OCI-LY1 (cell line): ENCODE measurements around the gene LSAMP.

ENCODE experiments used
- H2AFZ ChIP-seq: fragments of 200-600 bp; sonication (generic), shearing (Covaris generic); 2 replicates; pipeline ENCODE4 v1.6.0; 2014; ENCODE audit warnings: antibody characterized with exemption, mild to moderate bottlenecking, low read length
- H3F3A ChIP-seq: fragments of 200-600 bp; sonication (generic), shearing (Covaris generic); 2 replicates; pipeline ENCODE4 v1.6.0; 2014; ENCODE audit warnings: mild to moderate bottlenecking, antibody characterized with exemption, low read length, moderate library complexity; ENCODE audit not compliant: insufficient read depth
- H3K27ac ChIP-seq: fragments of 200-600 bp; sonication (generic); 2 replicates; pipeline ENCODE4 v1.5.1; 2014; ENCODE audit warnings: low read length, mixed run types, mild to moderate bottlenecking, low read depth; ENCODE audit not compliant: poor library complexity, severe bottlenecking
- H3K27me3 ChIP-seq: fragments of 200-600 bp; sonication (generic); 2 replicates; pipeline ENCODE4 v1.6.0; 2014; ENCODE audit warnings: antibody characterized with exemption, mild to moderate bottlenecking, low read length, moderate library complexity; ENCODE audit not compliant: insufficient read depth
- H3K36me3 ChIP-seq: fragments of 200-600 bp; sonication (generic); 2 replicates; pipeline ENCODE4 v1.6.1; 2014; ENCODE audit warnings: mild to moderate bottlenecking, antibody characterized with exemption, low read length, moderate library complexity, mixed read lengths; ENCODE audit not compliant: insufficient read depth
- H3K4me1 ChIP-seq: fragments of 200-600 bp; sonication (generic); 2 replicates; pipeline ENCODE4 v1.5.1; 2014; ENCODE audit warnings: mild to moderate bottlenecking, low read length, moderate library complexity; ENCODE audit not compliant: insufficient read depth, severe bottlenecking
- H3K4me2 ChIP-seq: fragments of 200-600 bp; sonication (generic), shearing (Covaris generic); 2 replicates; pipeline ENCODE4 v1.6.1; 2014; ENCODE audit warnings: low read length
- H3K4me3 ChIP-seq: fragments of 200-600 bp; sonication (generic); 2 replicates; pipeline ENCODE4 v1.5.1; 2014; ENCODE audit warnings: low read length, low read depth, mild to moderate bottlenecking, mixed read lengths; ENCODE audit not compliant: poor library complexity, severe bottlenecking
- H3K79me2 ChIP-seq: fragments of 200-600 bp; shearing (Covaris generic); 2 replicates; pipeline ENCODE4 v1.6.1; 2016; ENCODE audit warnings: mixed run types, low read length, mixed read lengths; ENCODE audit not compliant: insufficient read depth
- H3K9ac ChIP-seq: fragments of 200-600 bp; sonication (generic), shearing (Covaris generic); 2 replicates; pipeline ENCODE4 v1.6.1; 2014; ENCODE audit warnings: mild to moderate bottlenecking, low read length, mixed read lengths
- H3K9me2 ChIP-seq: fragments of 200-600 bp; sonication (generic), shearing (Covaris generic); 2 replicates; pipeline ENCODE4 v1.6.1; 2014; ENCODE audit warnings: low read depth, mild to moderate bottlenecking, low read length, mixed read lengths
- H3K9me3 ChIP-seq: fragments of 200-600 bp; shearing (Covaris generic); 2 replicates; pipeline ENCODE4 v1.6.1; 2014; ENCODE audit warnings: low read length, mixed read lengths
- H4K20me1 ChIP-seq: fragments of 200-600 bp; sonication (generic), shearing (Covaris generic); 2 replicates; pipeline ENCODE4 v1.6.0; 2016; ENCODE audit warnings: mild to moderate bottlenecking, low read length; ENCODE audit not compliant: insufficient read depth
- EZH2 ChIP-seq: fragments of 200-600 bp; sonication (generic), shearing (Covaris generic); IDR thresholded peaks from 2 replicates; pipeline ENCODE4 v1.8.0; 2017; ENCODE audit warnings: borderline replicate concordance, mixed run types, mild to moderate bottlenecking, antibody characterized with exemption, low read length, moderate library complexity, mixed read lengths
- TF ChIP-seq, protein P1 (sequence below): fragments of 200-600 bp; sonication (generic), shearing (Covaris generic); IDR thresholded peaks from 2 replicates; pipeline ENCODE4 v1.5.1; 2017; ENCODE audit warnings: mild to moderate bottlenecking, antibody characterized with exemption, low read length, moderate library complexity, mixed read lengths

LSAMP gene

DNA sequence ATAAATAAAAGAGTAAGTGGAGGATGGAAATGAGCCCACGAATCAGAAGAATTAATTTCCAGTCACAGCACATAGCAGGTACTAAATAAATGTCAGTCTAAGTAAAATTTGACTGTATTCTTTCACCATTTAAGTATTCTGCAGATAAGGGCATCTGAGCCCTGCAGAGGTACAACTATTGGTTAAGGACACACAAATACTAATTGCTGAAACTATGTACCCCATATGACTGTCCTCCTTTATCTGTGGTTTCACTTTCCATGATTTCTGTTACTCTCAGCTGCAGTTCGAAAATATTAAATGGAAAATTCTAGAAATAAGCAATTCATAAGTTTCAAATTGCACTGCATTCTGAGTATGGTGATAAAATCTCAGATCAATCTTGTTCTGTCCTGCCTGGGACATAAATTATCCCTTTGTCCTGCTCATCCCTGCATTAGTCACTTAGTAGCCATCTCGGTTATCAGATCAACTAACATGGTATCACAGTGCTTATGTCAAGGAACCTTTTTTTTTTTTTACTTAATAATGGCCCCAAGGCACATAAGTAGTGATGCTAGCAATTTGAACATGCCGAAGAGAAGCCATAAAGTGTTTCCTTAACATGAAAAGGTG lies 95.1 kb downstream of the LSAMP start:
- no peak overlapping the region for H3K4me2 ChIP-seq
- no peak overlapping the region for H3K27ac ChIP-seq
- H3K4me1 ChIP-seq = no peaks in the 10 kb centered on the region
- no peaks in the 10 kb centered on the region; the same call in 1 of the 2 replicates for H4K20me1 ChIP-seq
- no peaks in the 10 kb centered on the region for H3K27me3 ChIP-seq
- H3K79me2 ChIP-seq = no peaks in the 10 kb centered on the region
- H3K9me3 ChIP-seq = no peaks in the 10 kb centered on the region
- no peaks in the 10 kb centered on the region for H3K36me3 ChIP-seq
- TF ChIP-seq, protein P1, sequence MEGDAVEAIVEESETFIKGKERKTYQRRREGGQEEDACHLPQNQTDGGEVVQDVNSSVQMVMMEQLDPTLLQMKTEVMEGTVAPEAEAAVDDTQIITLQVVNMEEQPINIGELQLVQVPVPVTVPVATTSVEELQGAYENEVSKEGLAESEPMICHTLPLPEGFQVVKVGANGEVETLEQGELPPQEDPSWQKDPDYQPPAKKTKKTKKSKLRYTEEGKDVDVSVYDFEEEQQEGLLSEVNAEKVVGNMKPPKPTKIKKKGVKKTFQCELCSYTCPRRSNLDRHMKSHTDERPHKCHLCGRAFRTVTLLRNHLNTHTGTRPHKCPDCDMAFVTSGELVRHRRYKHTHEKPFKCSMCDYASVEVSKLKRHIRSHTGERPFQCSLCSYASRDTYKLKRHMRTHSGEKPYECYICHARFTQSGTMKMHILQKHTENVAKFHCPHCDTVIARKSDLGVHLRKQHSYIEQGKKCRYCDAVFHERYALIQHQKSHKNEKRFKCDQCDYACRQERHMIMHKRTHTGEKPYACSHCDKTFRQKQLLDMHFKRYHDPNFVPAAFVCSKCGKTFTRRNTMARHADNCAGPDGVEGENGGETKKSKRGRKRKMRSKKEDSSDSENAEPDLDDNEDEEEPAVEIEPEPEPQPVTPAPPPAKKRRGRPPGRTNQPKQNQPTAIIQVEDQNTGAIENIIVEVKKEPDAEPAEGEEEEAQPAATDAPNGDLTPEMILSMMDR = no peak
- no peak for TF ChIP-seq EZH2
- no peaks in the 10 kb centered on the region for H3F3A ChIP-seq
- H2AFZ ChIP-seq = no peak overlapping the region
- H3K4me3 ChIP-seq = no peak overlapping the region
- H3K9me2 ChIP-seq = no peaks in the 10 kb centered on the region
- no peak overlapping the region for H3K9ac ChIP-seq

DNA sequence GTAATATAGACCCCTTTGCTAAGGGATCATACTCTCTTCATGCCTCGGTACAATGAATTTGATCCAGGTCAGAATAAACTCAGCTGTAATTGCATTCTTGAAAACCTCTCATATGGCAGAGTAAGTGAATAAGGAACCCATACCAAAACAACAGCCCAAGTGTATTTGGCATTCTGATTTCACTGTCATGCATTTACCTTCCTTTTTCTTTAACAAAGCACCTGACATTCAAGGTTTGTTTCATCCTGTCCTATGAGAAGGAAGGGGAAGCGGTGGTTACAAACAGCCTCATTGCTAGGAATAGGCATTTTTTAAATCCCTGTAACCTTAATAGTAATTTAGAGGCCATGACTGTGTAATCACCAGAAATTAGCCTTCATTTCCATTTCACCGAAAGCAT lies 97.1 kb downstream of the LSAMP start:
- Histone ChIP-seq H3K9me3 (no peaks in the 10 kb centered on the region), H3K27me3 (no peaks in the 10 kb centered on the region), H3K27ac (no peak overlapping the region), H3K9me2 (no peaks in the 10 kb centered on the region), H3F3A (no peaks in the 10 kb centered on the region), H3K4me2 (no peak overlapping the region), H3K79me2 (no peaks in the 10 kb centered on the region), H3K4me3 (no peak overlapping the region), H3K36me3 (no peaks in the 10 kb centered on the region), H2AFZ (no peak overlapping the region), H4K20me1 (no peaks in the 10 kb centered on the region; the same call in 1 of the 2 replicates), H3K9ac (no peak overlapping the region), H3K4me1 (no peaks in the 10 kb centered on the region)
- TF ChIP-seq EZH2 = no peak
- TF ChIP-seq, protein P1 = no peak

DNA sequence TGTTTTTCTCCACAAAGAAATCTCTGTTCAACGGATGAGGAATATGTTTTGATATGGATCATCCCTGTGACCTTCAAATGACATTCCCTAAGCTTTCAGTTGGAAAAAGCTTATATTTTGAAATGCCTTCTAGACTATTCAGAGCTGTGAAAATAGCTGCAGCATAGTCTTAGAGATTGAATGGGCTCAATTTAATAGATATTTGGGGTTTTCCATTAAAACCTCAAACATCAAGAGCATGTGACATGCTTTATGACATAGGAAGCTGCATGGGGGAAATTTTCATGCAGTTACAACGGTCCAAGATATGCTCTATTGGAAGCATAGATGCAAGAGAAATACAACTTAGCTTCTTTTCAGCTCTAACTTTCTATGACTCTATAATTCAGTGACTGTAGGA lies 102.8 kb downstream of the LSAMP start:
- Histone ChIP-seq H3K27me3 (no peaks in the 10 kb centered on the region), H3K9me3 (no peaks in the 10 kb centered on the region), H3K79me2 (no peaks in the 10 kb centered on the region), H3K36me3 (no peaks in the 10 kb centered on the region), H3K4me2 (no peak overlapping the region), H2AFZ (no peak overlapping the region), H3K9me2 (no peaks in the 10 kb centered on the region), H3K9ac (no peak overlapping the region), H3K27ac (no peak overlapping the region), H4K20me1 (no peaks in the 10 kb centered on the region; the same call in 1 of the 2 replicates), H3K4me1 (no peaks in the 10 kb centered on the region), H3K4me3 (no peak overlapping the region), H3F3A (no peaks in the 10 kb centered on the region)
- no peak for TF ChIP-seq EZH2
- TF ChIP-seq, protein P1 = no peak
